Stimulated activated CD8-positive, alpha-beta memory T cell treated with anti-CD3 and anti-CD28 coated beads, Interleukin-12 subunit alpha, Interleukin-12 subunit beta, amount 100 ng/mL, for 24 hours (primary cell): Measurements from ENCODE around the gene ZIC4.

Experiments used
- DNase-seq: peaks from one replicate; pipeline ENCODE4 v3.0.0-alpha.2; 2020; ENCODE audit errors: extremely low read depth

The ZIC4 gene

GRCh38 chr3:147405231-147406027, 914 bp downstream of the ZIC4 start:
- DNase-seq: no peak

DNA sequence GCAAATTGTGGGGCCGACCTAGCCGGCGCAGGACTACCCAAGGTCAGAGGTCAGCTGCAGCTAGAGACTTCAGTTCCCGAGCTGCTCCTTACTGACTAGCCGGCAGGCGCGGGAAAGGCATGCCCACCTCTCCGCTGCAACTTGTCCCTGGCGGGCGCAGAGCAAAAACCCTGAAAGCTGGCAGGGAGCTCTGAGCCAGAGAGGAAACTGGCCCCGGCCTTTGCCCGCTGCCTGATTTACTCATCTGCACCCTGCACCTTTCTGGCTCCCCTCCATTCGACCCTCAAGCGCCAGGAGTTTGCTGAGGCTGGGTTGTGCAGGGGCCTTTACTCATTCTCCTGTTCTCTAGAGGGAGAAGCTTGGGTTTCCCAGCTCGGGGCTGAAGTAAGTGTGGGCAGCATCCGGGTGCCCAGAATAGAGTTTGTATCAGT, 1.5 kb downstream of the ZIC4 start:
- DNase-seq: no peak

DNA sequence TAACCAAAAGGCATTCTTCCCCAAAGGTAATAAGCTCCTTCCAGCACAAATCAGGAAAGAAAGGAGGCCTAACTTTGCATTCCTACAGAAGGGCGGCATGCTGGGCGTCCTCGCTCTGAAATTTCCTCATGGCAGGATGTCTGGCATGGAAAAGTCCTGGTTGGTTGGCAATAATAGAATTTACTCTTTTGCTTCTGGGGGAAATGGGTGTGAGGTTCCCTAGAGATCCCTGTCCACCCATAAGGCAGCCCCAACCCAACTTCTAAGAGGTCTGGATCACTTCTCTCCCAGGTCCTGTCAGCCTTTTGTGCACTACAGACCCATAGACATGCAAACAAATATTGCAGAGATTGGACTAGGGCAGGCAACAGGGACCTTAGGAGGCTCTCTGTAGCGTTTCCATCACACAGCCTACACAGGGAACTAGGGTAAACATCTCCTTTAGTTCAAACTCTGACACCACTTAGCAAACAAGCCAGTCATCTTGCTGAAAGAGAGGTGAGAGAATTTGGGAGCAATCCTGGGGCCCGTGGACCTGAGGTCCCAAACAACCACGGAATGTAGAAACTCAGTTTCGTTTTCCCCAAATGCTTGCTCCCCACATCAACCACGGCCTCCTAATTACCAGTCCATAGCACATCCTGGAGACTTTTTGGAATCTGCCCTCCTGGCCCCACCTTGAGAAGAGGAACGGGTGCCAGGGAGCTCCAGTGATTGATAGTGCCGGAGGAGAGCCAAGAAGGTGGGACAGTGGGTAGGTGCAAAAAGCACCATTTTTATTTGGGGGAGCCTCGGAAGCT, 2.1 kb downstream of the ZIC4 start:
- DNase-seq: no peak

GRCh38 chr3:147403511-147403910, 2.8 kb downstream of the ZIC4 start:
- DNase-seq: no peak

- no peak for DNase-seq
Measured at GRCh38 chr3:147402159-147402558, 4.2 kb downstream of the ZIC4 start.

GRCh38 chr3:147401421-147401820, 4.9 kb downstream of the ZIC4 start:
- no peak for DNase-seq

- no peak for DNase-seq
Measured at GRCh38 chr3:147400999-147401398, 5.3 kb downstream of the ZIC4 start.

GRCh38 chr3:147400111-147400510, 6.2 kb downstream of the ZIC4 start:
- no peak for DNase-seq

DNA sequence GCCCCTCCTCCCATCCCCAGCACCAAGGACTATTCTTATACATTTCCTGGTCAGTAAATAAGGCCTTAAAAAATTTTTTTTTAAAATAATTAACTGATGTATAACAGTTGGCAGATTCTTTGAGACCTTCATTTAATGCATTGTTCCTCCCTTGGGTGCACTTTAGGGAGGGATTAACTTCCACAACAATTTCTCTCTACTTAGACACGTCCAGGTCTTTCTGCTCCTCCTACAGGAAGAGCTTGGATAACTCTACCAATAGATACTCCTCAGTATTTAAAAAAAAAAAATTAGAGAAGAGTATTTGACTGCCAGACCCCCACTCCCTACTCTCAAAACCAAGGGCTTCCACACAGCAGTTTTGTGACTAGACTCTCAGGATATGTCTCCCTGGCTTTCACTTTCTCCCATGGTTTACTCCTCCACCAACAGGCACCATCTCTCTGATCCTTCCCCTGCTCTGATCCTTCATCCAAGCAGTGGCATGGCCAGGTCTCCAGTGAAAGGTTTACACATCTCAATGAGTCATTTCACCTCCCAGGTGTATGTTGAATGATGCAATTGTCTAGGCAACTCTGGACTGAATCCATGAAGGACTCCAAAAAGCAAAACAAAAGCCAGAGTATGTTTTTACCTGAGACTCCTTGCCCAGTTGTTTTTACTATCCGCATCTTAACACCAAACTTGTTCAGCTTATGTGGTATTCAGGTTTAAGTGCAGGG, 7.4 kb downstream of the ZIC4 start:
- no peak for DNase-seq

DNA sequence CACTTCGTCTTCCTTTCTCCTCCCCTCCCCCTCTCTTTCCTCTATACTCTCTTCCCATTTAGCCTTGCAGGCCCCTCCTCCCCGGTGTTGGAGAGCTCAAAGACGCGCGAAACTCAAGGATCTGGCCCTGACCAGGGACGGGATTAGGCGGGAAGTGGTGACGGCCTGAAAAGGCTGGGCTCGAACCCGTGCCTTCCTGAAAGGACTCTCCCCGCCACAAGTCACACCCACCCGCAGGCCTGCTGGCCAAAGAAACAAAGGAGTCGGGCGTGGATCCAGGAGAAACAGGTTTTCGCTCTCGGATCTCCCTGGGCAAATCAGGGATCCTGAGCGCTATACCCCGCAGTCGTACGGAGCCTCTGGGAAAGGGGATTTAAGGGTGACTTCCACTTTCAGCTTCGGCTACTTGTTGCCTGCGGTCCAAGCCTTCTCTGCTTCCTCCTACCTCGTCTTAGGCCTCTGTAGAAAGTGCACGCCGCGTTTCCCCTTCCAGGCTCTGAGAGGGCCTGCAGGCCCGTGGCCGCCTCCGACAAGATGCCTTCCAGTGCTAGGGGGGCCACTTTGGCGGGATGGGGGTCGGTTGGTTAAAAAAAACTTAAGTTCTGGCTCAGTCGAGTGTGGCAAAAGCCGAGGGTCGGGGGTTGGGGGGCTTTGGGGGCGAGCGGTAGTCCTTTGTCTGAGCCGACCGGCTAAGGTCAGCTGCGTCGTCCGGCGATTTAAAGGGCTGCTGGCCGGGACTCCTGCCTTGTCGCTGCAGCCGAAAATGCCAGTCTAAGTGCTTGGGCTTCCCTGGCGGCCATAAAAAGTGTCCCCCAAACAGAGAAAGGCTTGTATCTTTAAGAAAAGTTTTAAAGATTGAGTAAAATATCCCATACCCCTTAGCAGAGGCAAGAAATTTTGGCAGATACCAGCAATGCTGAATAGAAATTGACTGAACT, 8.2 kb downstream of the ZIC4 start:
- DNase-seq: no peak

- no peak for DNase-seq
Measured at GRCh38 chr3:147397155-147397874, 9.0 kb downstream of the ZIC4 start.

DNA sequence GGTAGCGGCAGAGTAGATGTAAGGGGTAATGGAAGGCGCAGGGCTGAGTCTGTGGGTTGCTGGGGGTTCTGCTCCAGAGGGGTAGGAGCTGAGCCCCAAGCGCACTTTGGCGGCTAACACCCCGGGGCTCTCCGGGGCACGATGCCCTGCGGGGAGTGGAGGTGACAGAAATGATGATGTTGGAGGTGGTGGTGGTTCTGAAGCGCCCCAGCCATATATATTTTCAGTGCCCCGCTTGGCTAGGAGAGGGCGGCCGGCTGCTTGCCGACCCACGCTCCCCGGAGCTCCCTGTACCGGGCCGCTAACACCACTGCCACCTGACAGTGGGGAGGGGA, 9.7 kb downstream of the ZIC4 start:
- DNase-seq: no peak

DNA sequence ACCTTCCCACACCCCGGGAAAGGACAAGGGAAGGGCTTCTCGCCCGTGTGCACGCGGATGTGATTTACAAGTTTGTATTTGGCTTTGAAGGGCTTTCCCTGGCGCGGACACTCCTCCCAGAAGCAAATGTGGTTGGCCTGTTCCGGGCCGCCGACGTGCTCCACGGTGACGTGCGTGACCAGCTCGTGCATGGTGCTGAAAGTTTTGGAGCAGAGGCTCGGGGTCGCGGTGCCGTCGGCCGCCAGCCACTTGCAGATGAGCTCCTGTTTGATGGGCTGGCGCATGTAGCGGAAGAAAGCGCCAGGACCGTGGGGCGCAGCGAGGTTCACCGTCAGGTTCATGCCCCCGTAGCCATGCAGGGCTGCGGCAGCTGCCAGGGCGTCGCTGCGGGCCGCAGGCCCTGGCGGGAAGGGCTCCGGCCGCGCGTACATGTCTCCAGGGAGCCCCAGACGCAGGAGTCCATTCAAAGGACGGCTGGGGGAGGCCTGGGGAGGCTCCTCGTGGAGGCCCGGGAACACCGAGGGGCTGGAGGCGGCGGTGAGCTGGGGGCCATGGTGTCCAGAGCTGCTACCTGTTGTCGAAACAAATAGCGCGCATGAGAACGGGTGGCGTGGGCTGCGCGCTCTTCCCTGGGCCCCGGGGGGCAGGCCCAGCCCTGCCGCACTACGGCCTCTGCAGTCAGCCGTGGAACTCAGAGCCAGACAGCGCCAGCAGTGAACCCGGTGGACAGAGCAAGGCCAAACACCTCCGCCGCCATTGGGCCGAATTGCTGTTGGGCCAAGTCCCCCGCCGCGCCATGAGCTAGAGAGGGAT, 10.2 kb downstream of the ZIC4 start:
- no peak for DNase-seq

DNA sequence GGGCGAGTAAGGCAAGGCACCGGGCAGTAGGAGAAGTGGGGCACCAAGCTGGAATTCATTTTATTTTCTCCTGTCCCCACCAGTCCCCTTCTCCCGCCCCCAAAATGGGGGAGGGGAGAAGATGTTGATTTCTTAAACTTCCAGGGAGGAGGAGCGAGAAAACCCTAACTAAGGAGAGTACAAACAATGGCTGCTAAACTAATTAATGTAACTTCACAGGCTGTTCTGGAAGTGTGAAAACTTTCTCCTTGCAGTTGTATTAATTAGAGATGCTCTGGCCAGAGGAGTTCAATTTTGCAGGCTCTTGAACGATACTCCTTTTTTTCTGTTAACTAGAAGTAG, 11.5 kb downstream of the ZIC4 start:
- DNase-seq: no peak

DNA sequence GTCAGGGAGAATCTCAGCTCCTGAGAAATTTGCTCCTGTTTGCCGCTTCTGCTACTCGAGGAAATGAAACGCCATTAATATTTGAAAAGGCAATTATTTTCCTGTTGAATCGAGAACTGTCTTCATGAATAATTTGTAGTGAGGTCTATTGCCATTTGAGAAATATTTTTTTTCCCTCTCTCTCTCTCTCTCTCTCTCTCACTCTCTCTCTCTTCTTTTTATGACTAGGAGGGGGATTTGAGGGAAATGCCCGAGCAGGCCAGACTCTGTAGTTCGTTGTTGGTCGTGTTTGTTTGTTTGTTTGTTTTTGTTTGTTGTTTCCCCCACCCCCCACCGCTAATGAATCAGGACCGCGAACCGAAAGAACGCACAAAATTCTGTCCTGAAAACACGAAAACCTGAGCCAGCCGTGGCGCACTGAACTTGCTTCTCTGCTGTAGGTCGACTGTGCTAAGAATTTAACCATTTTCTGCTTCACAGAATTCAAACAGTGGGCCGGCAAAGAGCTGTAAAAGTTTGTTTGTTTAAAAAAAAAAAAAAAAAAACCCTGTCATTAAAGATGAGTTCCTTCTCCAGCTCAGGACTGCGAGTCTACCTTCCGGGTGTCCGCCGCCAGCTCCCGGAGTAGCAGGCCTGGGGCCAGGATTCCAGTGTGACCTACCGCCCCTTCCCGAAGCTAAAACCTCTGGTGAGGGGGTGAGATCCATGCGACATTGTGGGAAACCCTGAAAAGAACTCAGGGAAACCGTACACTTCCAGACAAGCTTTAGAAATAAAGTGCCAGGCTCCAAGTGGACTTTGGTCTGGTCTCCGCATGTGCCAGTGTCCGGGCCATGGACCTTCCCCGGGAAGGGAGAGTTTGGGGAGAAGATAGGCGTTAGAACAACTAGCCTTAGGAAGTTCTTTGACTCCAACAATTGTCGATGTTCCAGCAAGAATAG, 12.1 kb downstream of the ZIC4 start:
- no peak for DNase-seq

GRCh38 chr3:147393261-147393942, 12.9 kb downstream of the ZIC4 start:
- no peak for DNase-seq

GRCh38 chr3:147392625-147392946, 13.8 kb downstream of the ZIC4 start:
- DNase-seq: no peak

DNA sequence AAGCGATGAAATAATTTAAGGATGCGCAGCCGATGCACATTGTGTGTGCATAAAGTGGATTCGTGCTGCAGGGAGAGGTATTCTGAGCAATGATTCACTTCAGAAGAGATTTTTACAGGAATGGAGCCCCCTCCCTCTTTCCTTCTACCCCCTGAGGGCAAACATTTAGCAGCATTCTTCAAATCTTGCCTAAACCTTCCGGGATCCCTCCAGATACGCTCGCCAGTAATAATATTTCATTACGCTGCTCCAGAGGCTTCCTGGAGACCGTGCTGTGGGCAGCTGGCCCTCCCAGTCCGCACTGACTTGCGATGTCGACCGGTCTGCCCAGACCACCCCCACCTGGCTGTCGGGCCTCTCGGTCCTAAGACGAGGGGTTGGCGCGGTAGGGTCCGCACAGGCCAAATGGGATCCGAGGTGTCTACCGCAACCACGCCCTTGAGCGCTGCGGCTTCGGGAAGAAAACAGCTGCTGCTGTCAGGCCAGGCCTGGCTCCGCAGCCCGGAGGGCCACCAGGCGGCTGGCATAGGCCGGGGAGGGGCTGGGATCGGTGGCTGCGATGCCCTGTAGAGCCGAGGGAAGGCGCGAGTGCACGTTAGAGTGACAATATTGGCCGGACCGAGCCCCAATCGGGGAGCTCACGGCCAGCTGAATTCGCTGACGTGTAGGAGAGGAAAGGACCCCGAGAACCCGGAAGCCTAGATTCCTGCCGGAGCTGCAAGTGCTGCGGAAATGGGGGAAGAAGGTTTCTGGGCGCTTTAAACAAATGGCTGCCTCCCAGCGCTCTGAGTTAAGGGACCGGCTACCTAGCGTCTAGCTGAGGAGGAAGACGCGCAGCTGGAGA, 14.3 kb downstream of the ZIC4 start:
- DNase-seq: no peak
